Adrenal gland (tissue), 12 donors: Measurements from ENCODE around the gene ADIPOR2. TPM values are rescaled to one million over a fixed set of nuclear protein-coding genes. Genes with fewer than 3 reads are reported as not detected.

ENCODE experiments used
- DNase-seq, 7 donors: peaks; one replicate each; pipeline ENCODE4 v3.0.0-alpha.2; 2019 to 2020
- H3K27ac ChIP-seq, 5 donors: fragments of 200-600 bp; sonication (generic) in 4 of 5; 1 replicate in 3 of 5; 2 replicates in 2 of 5; pipeline versions ENCODE4 v1.5.1 to v1.8.0; 2016 to 2020; ENCODE audit warnings: mild to moderate bottlenecking in 1 of 5
- H3K27me3 ChIP-seq: fragments of 200-600 bp; 2 replicates; pipeline ENCODE4 v1.8.0; 2021
- H3K36me3 ChIP-seq, 2 donors: fragments of 200-600 bp; replicated peaks in 1 of 2; 1 replicate in 1 of 2; 2 replicates in 1 of 2; pipeline versions ENCODE4 v1.5.1 to v1.8.0; 2018 to 2022
- H3K4me1 ChIP-seq, 2 donors: fragments of 200-600 bp; replicated peaks in 1 of 2; 1 replicate in 1 of 2; 2 replicates in 1 of 2; pipeline versions ENCODE4 v1.5.1 to v1.8.0; 2018 to 2021
- H3K4me3 ChIP-seq, 4 donors: fragments of 200-600 bp; sonication (generic) in 3 of 4; one replicate each; pipeline ENCODE4 v1.5.1; 2016 to 2018
- H3K9me3 ChIP-seq, 3 donors: fragments of 200-600 bp; sonication (generic) in 1 of 3; replicated peaks in 1 of 3; 1 replicate in 2 of 3; 2 replicates in 1 of 3; pipeline versions ENCODE4 v1.5.1 to v1.8.0; 2016 to 2021
- POLR2A ChIP-seq, 2 donors: fragments of 450-650 bp; IDR thresholded peaks; one replicate each; pipeline ENCODE4 v1.6.1; 2017; ENCODE audit warnings: antibody characterized with exemption in 2 of 2, mild to moderate bottlenecking in 2 of 2, moderate library complexity in 1 of 2
- WGBS, 4 donors: extraction: QIAGEN DNeasy Blood & Tissue Kit in 2 of 4; methylation state at CpG; one replicate each; pipeline versions ENCODE4 v1.1.5 to v1.1.7; 2013 to 2017; 5-methylcytosine and 5-hydroxymethylcytosine counted together
- intact Hi-C, 2 donors: fragments of 100-400 bp; cut with DNase I; formaldehyde crosslinking; loops; one replicate each; pipeline versions ENCODE4 v1.14.1 to v1.15.0; 2022 to 2023
- polyA plus RNA-seq, 3 donors: library from polyadenylated mRNA; stranded (reverse); fragments of 200-250 nt in 2 of 3; fragments of 350-450 nt in 1 of 3; fragmentation: Illumina TruSeq in 1 of 3; extraction: RNeasy Lipid Tissue Mini Kit (QIAGEN cat#74804) in 1 of 3; gene quantifications; one replicate each; pipeline ENCODE4 v1.2.3, GENCODE V29; 2013 to 2014
- total RNA-seq, 9 donors: library from RNA; depleted of rRNA in 4 of 9; stranded (reverse); fragments of >200 nt in 4 of 9; fragments of 120-200 nt in 1 of 9; fragmentation: NEBNext Ultra II Directional in 1 of 9; extraction: Animal tissue kit (Norgen Biotek cat#: 25700) in 1 of 9; gene quantifications; one replicate each; pipeline versions ENCODE4 v1.1.0 to v1.2.4, GENCODE V29; 2013 to 2023
- TF ChIP-seq, protein P1 (sequence below), 6 experiments: fragments of 450-650 bp in 4 of 6; fragments of 200-600 bp in 2 of 6; sonication (generic) in 1 of 6; IDR thresholded peaks; 1 replicate in 5 of 6; 2 replicates in 1 of 6; pipeline versions ENCODE4 v1.5.1 to v1.8.0; 2016 to 2021; ENCODE audit warnings: antibody characterized with exemption in 6 of 6, mild to moderate bottlenecking in 2 of 6, moderate library complexity in 1 of 6
- donor health status: healthy with polysubstance abuse.
- donor health status: Bipolar disorder and iron deficiency.
- donor health status: DM: yes; HTN: yes; CAD: no.
- donor health status: DM: no; HTN: no; CAD: no.
- donor health status: DM: no; HTN: no; CAD: no.
- donor health status: DM: yes; HTN: yes; CAD: no.

ADIPOR2 gene
- total and polyA plus RNA-seq, 12 donors, result 46.2 to 214 (median 98.6) TPM

DNA sequence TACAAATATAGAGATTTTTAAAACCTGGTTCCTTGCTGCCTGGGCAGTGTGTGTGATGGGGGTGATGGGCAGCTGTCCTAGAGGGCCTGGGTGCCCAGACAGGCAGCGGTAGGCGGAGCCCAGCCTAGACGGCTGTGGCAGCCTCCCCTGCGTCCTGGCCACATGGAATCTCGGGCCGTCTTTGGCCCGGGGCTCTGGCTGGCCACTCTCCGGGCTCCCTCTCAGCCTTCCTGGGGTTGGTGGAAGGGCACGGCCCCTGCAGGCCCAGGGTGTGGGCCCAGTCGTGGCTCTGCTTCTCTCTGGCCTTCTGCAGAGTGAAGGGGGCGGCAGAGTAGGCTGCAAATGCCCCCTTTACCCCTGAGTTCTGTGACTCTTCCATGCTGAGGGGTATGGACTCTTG lies 131.8 kb downstream of the ADIPOR2 start:
- no peak for DNase-seq
- no peak overlapping the region for H3K4me3 ChIP-seq
- WGBS, 4 donors, result 70 to 82% (median 80%) methylated on average over 6 to 11 of the region's 11 CpGs
- no peaks in the 10 kb centered on the region for H3K4me1 ChIP-seq
- intact Hi-C loops, result no loop called here
- no peak overlapping the region for H3K27ac ChIP-seq
- no peaks in the 10 kb centered on the region for H3K36me3 ChIP-seq
- H3K27me3 ChIP-seq, result peaks cover 36% of the 10 kb centered on the region
- TF ChIP-seq, protein P1, sequence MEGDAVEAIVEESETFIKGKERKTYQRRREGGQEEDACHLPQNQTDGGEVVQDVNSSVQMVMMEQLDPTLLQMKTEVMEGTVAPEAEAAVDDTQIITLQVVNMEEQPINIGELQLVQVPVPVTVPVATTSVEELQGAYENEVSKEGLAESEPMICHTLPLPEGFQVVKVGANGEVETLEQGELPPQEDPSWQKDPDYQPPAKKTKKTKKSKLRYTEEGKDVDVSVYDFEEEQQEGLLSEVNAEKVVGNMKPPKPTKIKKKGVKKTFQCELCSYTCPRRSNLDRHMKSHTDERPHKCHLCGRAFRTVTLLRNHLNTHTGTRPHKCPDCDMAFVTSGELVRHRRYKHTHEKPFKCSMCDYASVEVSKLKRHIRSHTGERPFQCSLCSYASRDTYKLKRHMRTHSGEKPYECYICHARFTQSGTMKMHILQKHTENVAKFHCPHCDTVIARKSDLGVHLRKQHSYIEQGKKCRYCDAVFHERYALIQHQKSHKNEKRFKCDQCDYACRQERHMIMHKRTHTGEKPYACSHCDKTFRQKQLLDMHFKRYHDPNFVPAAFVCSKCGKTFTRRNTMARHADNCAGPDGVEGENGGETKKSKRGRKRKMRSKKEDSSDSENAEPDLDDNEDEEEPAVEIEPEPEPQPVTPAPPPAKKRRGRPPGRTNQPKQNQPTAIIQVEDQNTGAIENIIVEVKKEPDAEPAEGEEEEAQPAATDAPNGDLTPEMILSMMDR (IDR thresholded peaks at IDR 0.05), result no peak
- no peak for TF ChIP-seq POLR2A (IDR thresholded peaks at IDR 0.05)
- H3K9me3 ChIP-seq, result no peaks in the 10 kb centered on the region

DNA sequence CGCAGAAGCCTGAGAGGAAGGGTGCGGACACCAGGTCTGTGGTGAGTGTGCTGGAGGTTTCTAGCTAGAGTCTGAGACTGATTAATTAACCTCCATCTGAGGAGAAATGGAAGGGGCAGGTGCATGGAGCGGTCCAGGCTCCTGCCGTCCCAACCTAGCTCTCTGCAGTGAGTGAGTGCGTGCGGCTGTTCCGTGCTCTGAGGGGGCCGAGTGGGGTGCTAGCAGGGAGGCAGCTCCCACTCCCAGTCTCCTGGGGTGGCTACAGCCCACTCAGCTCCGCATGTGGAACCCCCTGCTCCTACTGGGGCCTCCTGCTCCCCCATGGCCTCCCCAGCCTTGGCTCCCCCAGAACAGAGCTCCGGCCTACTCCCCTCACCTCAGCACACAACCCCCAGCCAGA lies 132.4 kb downstream of the ADIPOR2 start:
- no peaks in the 10 kb centered on the region for H3K4me1 ChIP-seq
- H3K27me3 ChIP-seq, result peaks cover 36% of the 10 kb centered on the region
- no peak overlapping the region for H3K27ac ChIP-seq
- intact Hi-C loops, result no loop called here
- no peak overlapping the region for H3K4me3 ChIP-seq
- no peaks in the 10 kb centered on the region for H3K9me3 ChIP-seq
- DNase-seq, result no peak
- TF ChIP-seq POLR2A (IDR thresholded peaks at IDR 0.05), result no peak
- TF ChIP-seq, protein P1 (IDR thresholded peaks at IDR 0.05), result no peak
- no peaks in the 10 kb centered on the region for H3K36me3 ChIP-seq
- WGBS, 4 donors, result 86 to 93% (median 92%) methylated on average over 3 to 10 of the region's 10 CpGs

DNA sequence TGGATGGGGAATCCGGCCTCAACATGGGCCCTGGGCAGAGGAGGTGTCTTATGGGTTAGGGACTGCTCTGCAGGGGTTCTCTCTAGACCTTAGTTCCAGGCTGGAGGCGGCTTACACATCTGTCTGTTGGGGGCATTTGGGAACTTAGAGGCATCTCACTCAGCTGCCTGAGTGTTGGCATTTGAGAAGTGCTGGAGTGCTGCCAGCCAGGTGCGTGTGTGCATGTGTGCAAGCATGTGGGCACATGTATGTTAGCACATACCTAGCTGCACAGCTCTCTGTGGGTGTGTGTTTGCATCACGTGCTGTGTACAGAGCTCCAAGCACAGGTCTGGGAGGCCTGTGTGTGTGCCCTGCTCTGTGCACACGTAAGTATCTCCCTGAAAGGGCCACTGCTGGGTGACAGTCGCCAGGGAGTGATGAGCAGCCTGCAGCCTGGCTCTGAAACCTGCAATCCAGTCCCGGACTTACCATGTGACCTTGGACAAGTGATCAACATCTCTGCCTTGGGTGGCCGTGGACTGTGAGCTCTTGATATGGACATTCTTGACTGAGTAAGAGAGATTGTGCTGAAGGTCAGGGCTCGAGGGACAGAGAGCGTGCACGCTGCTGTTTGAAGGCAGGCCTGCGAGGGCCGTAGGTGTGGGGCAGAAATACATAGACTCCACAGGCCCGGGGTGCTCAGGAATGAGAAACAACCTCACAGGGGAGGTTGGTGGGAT lies 134.7 kb downstream of the ADIPOR2 start:
- intact Hi-C loops, result no loop called here
- 63 to 73% (median 68%) methylated on average over 9 to 14 of the region's 14 CpGs for WGBS, 4 donors
- H3K4me1 ChIP-seq, result no peaks in the 10 kb centered on the region

DNA sequence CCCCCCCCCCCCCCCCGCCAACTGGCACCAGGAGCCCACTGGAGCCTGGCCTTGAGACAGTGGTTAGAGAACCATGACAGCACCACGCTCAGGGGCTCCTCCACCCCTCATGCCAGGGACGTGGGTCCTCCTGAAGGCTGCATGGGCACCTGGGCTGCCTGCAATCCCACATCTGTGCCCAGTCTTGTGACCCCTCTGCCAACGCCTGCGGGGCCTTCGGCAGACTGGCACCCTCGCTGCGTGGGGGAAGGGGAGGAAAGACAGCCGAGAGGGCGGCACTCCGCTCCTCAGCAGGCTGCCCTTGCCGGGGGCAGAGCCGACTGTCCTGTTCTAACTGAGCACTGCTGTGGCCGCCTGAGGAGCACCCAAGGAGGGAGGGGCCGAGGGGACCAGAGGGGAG lies 135.5 kb downstream of the ADIPOR2 start:
- intact Hi-C loops, result no loop called here
- H3K9me3 ChIP-seq, result no peaks in the 10 kb centered on the region
- no peak for DNase-seq
- WGBS, 4 donors, result 69 to 86% (median 82%) methylated on average over 15 of the region's 15 CpGs; no CpG with 5 or more reads in 1 of the 4 donors
- TF ChIP-seq, protein P1 (IDR thresholded peaks at IDR 0.05), result no peak
- TF ChIP-seq POLR2A (IDR thresholded peaks at IDR 0.05), result no peak
- H3K27me3 ChIP-seq, result peaks cover 16% of the 10 kb centered on the region
- no peak overlapping the region for H3K27ac ChIP-seq
- no peak overlapping the region for H3K4me3 ChIP-seq
- H3K4me1 ChIP-seq, result no peaks in the 10 kb centered on the region
- no peaks in the 10 kb centered on the region for H3K36me3 ChIP-seq

More for the DNA sequence above, 134.7 kb downstream of the ADIPOR2 start:
- Histone ChIP-seq H3K4me3 (no peak overlapping the region), H3K9me3 (no peaks in the 10 kb centered on the region), H3K27ac (no peak overlapping the region), H3K36me3 (no peaks in the 10 kb centered on the region), H3K27me3 (peaks cover 24% of the 10 kb centered on the region)
- no peak for DNase-seq
- TF ChIP-seq POLR2A (IDR thresholded peaks at IDR 0.05), result no peak
- TF ChIP-seq, protein P1 (IDR thresholded peaks at IDR 0.05), result no peak
